HepG2 (cell line): ENCODE measurements around the gene KDM5B. TPM values are rescaled to one million over a fixed set of nuclear protein-coding genes. Genes with fewer than 3 reads are reported as not detected.

Experiments
- ATRX ChIP-seq: sonication (generic); formaldehyde crosslinking; IDR thresholded peaks from 2 replicates; pipeline ENCODE4 v1.4.0; 2020; ENCODE audit warnings: missing genetic modification reagents, borderline replicate concordance
- JARID2 ChIP-seq: sonication (generic); formaldehyde crosslinking; IDR thresholded peaks from 2 replicates; pipeline ENCODE4 v1.8.1; 2023; ENCODE audit warnings: missing genetic modification reagents, inconsistent platforms; ENCODE audit not compliant: insufficient replicate concordance
- PHF20 ChIP-seq: sonication (generic); formaldehyde crosslinking; IDR thresholded peaks from 2 replicates; pipeline ENCODE4 v1.5.0; 2020; ENCODE audit warnings: mild to moderate bottlenecking, missing genetic modification reagents
- RBM39 ChIP-seq: fragments of 200-400 bp; formaldehyde crosslinking; IDR thresholded peaks from one replicate; pipeline ENCODE4 v1.6.1; 2018; ENCODE audit warnings: antibody characterized with exemption, mild to moderate bottlenecking, low read depth, low read length; ENCODE audit not compliant: poor library complexity, severe bottlenecking
- SP140L ChIP-seq: sonication (generic); formaldehyde crosslinking; IDR thresholded peaks from 2 replicates; pipeline ENCODE4 v1.4.0; 2020; ENCODE audit warnings: missing genetic modification reagents, borderline replicate concordance
- ZFP36L1 ChIP-seq: sonication (generic); formaldehyde crosslinking; IDR thresholded peaks from 2 replicates; pipeline ENCODE4 v1.8.0; 2022; ENCODE audit warnings: mild to moderate bottlenecking, missing genetic modification reagents, moderate library complexity
- ZNF557 ChIP-seq: sonication (generic); formaldehyde crosslinking; IDR thresholded peaks from 2 replicates; pipeline ENCODE4 v1.4.0; 2020; ENCODE audit warnings: missing genetic modification reagents
- ZNF746 ChIP-seq: sonication (generic); formaldehyde crosslinking; IDR thresholded peaks from 2 replicates; pipeline ENCODE4 v1.8.0; 2022; ENCODE audit warnings: mild to moderate bottlenecking, missing genetic modification reagents
- polyA plus RNA-seq, 8 experiments: library from polyadenylated mRNA; depleted of rRNA in 3 of 8; stranded (reverse) in 7 of 8; unstranded in 1 of 8; fragments of >200 nt; fragmentation: Illumina TruSeq in 4 of 8; extraction: Trizol in 4 of 8; gene quantifications; 2 replicates each; pipeline versions ENCODE4 v1.2.1 to v1.2.3, GENCODE V29; 2011 to 2016; ENCODE audit warnings: low read depth in 4 of 8, missing spikeins in 1 of 8, mixed read lengths in 1 of 8; ENCODE audit not compliant: insufficient read depth in 1 of 8
- total RNA-seq, 5 experiments: library from RNA; depleted of rRNA; stranded (reverse); fragments of >200 nt; fragmentation: Illumina TruSeq; extraction: Trizol; gene quantifications; 2 replicates each; pipeline ENCODE4 v1.2.3, GENCODE V29; 2016; ENCODE audit warnings: low read depth in 1 of 5
- TF ChIP-seq, protein P1 (sequence below): IDR thresholded peaks from 2 replicates; pipeline ENCODE4 v1.6.1; 2016; ENCODE audit warnings: missing compliant biosample characterization, missing genetic modification reagents, borderline replicate concordance
- TF ChIP-seq, protein P2 (sequence below): sonication (generic); formaldehyde crosslinking; IDR thresholded peaks from 2 replicates; pipeline ENCODE4 v1.4.0; 2020; ENCODE audit warnings: mild to moderate bottlenecking, missing genetic modification reagents
- TF ChIP-seq, protein P3 (sequence below): sonication (generic); formaldehyde crosslinking; IDR thresholded peaks from 2 replicates; pipeline ENCODE4 v1.4.0; 2020; ENCODE audit warnings: missing genetic modification reagents, borderline replicate concordance
- TF ChIP-seq, protein P4 (sequence below): sonication (generic); formaldehyde crosslinking; IDR thresholded peaks from 2 replicates; pipeline ENCODE4 v1.5.0; 2020; ENCODE audit warnings: missing genetic modification reagents

KDM5B gene
- total and polyA plus RNA-seq, 2 of the 13 experiments (the other 11 are each of a cell fraction or from before 2014, with no cell fraction given), result 34.2 to 35.4 TPM

DNA sequence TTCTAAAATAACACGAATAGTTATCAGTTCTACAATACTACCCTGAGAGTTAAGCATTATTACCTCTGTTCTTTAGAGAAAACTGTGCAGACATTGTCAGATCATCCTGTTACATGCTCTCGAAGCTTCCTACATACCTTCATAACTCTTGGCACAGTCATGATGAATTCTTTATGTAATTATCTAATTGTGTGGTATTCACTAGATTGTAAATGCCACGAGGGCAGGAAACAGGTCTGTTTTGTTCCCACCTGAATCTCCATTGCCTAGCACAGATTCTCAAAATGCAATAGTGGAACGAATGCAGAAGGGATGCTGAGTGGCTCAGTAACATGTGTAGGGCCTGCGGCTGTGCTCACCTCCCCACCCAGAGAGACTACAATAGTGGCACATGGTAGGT lies 101.4 kb downstream of the KDM5B start (continued):
- no peak for TF ChIP-seq ZFP36L1 (CRISPR knock-in tag)
- no peak for TF ChIP-seq JARID2 (CRISPR knock-in tag)
- TF ChIP-seq SP140L, result no peak
- no peak for TF ChIP-seq ATRX (CRISPR knock-in tag)
- TF ChIP-seq, protein P1, sequence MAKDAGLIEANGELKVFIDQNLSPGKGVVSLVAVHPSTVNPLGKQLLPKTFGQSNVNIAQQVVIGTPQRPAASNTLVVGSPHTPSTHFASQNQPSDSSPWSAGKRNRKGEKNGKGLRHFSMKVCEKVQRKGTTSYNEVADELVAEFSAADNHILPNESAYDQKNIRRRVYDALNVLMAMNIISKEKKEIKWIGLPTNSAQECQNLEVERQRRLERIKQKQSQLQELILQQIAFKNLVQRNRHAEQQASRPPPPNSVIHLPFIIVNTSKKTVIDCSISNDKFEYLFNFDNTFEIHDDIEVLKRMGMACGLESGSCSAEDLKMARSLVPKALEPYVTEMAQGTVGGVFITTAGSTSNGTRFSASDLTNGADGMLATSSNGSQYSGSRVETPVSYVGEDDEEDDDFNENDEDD, result no peak
- TF ChIP-seq PHF20 (CRISPR knock-in tag), result no peak
- TF ChIP-seq, protein P2, sequence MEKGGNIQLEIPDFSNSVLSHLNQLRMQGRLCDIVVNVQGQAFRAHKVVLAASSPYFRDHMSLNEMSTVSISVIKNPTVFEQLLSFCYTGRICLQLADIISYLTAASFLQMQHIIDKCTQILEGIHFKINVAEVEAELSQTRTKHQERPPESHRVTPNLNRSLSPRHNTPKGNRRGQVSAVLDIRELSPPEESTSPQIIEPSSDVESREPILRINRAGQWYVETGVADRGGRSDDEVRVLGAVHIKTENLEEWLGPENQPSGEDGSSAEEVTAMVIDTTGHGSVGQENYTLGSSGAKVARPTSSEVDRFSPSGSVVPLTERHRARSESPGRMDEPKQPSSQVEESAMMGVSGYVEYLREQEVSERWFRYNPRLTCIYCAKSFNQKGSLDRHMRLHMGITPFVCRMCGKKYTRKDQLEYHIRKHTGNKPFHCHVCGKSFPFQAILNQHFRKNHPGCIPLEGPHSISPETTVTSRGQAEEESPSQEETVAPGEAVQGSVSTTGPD (CRISPR knock-in tag), result no peak
- TF ChIP-seq, protein P3, sequence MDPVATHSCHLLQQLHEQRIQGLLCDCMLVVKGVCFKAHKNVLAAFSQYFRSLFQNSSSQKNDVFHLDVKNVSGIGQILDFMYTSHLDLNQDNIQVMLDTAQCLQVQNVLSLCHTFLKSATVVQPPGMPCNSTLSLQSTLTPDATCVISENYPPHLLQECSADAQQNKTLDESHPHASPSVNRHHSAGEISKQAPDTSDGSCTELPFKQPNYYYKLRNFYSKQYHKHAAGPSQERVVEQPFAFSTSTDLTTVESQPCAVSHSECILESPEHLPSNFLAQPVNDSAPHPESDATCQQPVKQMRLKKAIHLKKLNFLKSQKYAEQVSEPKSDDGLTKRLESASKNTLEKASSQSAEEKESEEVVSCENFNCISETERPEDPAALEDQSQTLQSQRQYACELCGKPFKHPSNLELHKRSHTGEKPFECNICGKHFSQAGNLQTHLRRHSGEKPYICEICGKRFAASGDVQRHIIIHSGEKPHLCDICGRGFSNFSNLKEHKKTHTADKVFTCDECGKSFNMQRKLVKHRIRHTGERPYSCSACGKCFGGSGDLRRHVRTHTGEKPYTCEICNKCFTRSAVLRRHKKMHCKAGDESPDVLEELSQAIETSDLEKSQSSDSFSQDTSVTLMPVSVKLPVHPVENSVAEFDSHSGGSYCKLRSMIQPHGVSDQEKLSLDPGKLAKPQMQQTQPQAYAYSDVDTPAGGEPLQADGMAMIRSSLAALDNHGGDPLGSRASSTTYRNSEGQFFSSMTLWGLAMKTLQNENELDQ (CRISPR knock-in tag), result no peak
- TF ChIP-seq ZNF557 (CRISPR knock-in tag), result no peak
- TF ChIP-seq, protein P4, sequence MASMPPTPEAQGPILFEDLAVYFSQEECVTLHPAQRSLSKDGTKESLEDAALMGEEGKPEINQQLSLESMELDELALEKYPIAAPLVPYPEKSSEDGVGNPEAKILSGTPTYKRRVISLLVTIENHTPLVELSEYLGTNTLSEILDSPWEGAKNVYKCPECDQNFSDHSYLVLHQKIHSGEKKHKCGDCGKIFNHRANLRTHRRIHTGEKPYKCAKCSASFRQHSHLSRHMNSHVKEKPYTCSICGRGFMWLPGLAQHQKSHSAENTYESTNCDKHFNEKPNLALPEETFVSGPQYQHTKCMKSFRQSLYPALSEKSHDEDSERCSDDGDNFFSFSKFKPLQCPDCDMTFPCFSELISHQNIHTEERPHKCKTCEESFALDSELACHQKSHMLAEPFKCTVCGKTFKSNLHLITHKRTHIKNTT (CRISPR knock-in tag), result no peak
- TF ChIP-seq RBM39, result no peak
- TF ChIP-seq ZNF746 (CRISPR knock-in tag), result no peak
